ENCODE results near the gene SLC6A4.
"Not testable (repeated sequence)": the region's sequence is repeated elsewhere in the genome, so short reads cannot be mapped to it uniquely, and the experiment has no call there.

SLC6A4 gene

DNA sequence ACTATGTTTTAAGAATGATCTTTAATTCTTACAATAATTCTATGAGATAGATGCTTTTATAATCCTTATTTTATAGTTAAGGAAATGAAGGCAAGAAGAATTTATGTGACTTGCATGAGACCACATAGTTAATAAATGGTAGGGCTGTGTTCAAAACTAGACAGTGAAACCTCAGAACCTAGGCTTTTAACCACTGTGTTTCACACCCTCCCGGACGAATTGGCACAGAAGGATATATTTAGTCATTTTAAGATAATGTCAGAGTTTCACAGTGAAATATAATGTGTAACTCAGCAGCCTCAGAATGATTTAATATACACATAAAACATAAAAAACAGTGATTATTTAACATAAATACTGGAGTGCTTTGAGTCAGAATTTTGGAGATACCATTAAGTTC, 61.8 kb downstream of the SLC6A4 start:
- DNase-seq = no peak

DNA sequence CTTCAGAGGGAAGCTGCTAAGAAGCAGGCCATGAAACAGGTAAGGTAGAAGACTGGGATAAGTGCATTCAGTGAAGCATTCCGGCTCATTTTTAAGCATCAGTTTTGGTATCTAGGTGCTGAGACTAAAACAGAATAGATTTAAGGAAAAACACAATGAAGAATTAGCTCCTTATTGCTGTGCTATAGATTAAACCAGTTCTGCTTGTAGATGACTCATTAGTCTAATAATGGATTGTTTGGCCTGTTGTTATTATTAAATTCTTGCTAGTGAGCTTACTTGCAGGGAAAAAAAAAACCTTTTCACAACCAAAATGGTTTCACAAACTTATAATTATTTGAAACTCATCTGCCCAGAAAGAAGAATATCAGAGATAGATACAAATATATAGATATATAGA, 62.9 kb downstream of the SLC6A4 start:
- DNase-seq = no peak

DNA sequence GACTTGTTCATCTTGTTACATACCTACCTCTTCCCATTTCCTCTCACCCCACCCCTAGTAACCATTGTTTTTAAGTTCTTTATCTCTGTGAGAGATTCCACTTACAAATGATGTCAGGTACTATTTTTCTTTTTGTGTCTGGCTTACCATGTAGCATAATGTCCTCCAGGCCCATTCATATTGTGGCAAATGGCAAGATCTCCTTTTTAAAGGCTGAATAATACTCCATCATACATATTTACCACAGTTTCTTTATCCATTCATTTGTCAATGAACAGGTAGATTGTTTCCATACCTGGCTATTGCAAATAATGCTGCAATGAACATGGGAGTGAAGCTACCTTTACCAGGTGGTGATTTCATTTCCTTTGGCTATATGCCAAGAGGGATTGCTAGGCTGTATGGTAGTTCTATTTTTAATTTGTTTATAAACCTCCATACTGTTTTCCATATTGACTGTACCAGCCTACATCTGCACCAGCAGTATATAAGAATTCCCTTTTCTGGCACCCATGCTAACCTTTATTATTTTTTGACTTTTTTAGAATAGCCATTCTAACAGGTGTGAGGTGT, 65.0 kb downstream of the SLC6A4 start:
- DNase-seq = no peak

DNA sequence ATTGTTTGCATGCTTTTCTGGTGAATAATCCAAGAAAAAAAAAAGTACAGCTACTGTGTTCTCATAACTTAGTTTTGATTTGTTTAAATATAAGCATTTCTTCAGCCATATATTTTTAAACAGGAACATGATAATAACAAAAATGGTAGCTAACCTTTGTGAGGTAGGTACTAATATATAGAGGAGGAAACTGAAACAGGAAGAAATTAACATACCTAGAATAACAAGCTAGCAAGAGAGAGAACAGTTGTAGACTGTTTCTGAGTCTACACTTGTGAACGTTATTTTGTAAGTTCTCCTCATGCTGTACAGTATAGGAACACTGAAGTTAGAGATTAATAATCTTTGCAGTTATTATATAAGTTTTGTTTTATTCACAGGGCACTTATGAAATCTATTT, 69.5 kb downstream of the SLC6A4 start:
- no peak for DNase-seq

DNA sequence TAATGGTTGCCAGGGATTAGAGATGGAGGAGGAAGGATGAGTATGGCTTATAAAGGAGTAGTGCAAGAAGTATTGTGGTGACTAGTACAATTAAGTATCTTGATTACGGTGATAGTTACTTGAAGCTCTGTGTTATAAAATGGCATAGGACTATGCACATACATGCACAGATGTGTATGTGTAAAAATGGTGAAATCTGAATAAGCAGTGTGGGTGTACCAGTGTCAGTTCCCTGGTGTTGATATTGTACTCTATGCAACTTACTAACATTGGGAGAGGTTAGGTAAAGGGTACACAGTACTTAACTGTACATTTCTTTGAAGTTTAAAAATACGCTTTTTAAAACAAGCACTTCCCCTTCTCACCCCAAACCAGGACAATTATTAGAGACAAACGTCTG, 70.3 kb downstream of the SLC6A4 start:
- DNase-seq = no peak

DNA sequence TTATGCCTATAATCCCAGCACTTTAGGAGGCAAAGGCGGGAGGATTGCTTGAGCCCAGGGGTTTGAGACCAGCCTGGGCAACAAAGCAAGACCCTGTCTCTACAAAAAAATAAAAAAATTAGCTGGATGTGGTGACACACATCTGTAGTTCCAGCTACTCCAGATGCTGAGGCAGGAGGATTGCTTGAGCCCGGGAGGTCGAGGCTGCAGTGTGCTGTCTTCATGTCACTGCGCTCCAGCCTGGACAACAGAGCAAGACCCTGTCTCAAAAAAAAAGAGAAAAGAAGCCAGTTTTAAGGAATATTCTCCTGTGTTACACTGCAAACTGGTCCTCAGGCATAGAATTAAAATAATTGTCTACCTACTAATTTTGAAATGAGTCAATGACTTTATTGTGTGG, 71.0 kb downstream of the SLC6A4 start:
- DNase-seq = no peak

DNA sequence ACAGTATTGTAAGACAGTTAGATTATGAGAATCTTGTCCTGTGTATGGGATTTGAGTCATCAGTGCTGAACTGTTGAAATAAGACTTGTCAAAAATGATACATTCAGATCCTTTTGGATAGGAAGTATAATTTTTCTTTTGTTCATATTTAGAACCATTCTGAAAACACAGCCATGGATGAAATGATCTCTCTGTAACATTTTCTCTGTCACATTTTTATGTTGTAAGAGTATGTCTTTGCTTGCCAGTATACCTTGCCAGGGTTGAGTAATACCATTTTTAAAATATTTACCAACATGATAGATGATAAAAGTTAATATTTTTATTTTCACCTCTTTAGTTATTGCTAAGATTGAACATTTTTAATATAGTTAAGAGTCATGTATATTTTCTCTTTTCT, 73.9 kb downstream of the SLC6A4 start:
- no peak for DNase-seq

DNA sequence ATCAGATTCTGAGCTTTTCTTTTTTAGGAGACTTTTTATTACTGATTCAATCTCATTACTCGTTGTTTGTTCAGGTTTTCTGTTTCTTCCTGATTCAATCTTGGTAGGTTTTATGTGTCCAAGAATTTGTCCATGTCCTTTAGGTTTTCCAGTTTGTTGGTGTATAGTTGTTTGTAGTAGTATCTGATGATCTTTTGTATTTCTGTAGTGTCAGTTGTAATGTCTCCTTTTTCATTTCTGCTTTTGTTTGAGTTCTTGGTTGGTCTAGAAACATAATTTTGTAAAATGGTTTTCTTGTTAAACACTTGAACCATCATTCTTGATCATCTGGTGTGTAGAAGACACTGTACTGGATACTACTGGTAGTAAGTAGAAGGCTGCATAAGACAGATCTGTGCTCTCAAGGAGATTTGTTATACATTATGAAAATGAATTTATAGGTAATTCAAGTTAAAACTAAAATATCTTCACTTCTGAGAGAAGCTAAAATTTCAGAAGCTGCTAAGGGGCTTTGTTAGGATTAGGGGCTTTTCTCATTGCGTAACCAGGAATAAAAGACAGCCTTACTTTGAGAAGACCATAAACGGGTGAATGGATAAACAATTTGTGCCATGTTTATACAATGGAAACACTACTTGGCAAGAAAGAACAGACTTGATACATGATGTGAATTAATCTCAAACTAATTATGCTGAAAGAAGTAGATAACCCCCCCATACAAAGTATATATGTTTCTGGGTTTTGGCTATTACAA, 74.9 kb downstream of the SLC6A4 start:
- no peak for DNase-seq

DNA sequence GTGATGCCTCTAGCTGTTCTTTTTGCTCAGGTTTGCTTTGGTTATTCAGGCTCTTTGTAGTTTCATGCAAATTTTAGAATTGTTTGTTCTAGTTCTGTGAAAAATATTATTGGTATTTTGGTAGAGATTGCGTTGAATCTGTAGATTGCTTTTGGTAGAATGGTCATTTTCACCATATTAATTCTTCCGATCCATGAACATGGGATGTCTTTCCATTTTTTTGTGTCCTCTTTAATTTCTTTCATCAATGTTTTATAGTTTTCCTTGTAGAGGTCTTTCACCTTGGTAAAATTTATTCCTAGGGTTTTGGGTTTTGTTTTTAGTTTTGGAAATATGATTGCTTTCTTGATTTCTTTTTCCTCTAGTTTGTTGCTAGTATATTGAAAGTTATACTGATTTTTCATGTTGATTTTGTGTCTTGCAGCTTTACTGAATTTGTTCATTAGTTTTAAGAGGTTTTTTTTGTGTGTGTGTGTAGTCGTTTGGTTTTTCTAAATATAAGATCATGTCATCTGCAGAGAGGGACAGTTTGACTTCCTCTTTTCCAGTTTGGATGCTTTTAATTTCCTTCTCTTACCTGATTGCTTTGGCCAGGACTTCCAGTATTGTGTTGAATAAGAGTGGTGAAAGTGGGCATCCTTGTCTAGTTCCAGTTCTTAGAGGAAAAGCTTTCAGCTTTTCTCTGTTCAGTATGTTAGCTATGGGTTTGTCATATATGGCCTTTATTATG, 76.4 kb downstream of the SLC6A4 start:
- DNase-seq = no peak

DNA sequence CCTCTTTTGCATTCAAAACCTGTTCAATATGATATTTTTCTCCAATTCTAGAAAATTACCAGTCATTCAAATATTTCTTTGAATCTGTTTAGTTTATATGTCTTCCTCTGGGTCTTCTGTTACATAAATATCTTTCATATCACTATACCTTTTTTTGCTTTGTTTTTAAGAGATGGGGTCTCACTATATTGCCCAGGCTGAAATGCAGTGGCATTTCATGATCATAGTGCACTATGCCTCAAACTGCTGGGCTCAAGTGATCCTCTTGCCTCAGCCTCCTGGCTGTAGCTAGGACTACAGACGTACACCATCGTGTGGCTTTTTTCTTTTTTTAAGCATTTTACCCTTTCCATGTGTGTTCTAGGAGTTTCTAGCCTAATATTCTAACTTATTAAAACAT, 80.1 kb downstream of the SLC6A4 start:
- no peak for DNase-seq

DNA sequence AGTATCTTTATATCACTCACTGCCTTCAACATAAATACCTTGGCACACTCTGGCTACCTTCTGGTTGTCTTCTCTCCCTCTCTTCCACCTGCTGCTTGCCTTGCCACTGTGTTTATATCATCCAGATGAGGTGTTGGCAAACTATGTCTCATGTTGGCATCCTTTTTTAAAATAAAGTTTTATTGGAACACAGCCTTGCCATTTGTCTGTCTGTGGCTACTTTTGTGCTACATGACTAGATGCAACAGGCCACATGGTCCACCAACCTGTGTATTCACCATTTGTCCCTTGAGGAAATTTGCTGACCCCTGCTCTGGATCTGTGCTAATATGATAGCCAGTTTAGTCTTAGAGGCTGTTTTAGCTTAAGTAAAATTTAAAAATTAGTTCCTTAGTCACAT, 82.0 kb downstream of the SLC6A4 start:
- DNase-seq = no peak

DNA sequence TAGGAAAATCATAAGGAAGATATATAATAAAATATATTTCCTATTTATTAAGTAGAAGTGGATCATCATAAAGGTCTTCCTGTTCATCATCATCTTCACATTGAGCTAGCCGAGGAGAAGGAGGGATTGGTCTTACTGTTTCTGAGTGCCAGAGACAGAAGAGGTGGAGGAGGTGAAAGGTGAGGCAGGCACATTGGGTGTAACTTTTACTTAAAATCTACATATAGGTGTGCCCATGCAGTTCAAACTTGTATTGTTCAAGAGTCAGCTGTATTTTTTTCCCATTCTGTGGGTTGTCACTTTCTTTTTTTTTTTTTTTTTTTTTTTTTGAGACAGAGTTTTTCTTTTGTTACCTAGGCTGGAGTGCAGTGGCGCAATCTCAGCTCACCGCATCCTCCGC, 84.0 kb downstream of the SLC6A4 start:
- DNase-seq = no peak

DNA sequence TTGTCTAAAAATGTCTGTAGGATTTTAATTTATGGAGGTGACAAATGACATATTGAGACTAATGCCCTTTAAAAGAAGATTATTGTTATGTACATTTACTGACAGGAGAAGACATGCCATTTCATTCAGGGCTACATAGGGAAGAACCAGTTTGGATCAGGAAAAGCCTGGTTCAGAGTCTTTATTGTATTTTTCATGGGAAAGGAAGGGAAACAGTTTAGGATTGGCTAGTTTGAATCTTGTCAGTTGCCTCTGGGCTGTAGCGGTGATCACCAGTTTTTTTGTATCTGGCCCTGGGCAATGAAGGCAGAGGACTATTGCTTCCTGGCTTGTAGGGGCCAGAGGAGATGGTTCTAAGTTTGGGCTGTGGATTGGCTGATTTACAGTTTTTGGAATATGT, 87.1 kb downstream of the SLC6A4 start:
- no peak for DNase-seq

DNA sequence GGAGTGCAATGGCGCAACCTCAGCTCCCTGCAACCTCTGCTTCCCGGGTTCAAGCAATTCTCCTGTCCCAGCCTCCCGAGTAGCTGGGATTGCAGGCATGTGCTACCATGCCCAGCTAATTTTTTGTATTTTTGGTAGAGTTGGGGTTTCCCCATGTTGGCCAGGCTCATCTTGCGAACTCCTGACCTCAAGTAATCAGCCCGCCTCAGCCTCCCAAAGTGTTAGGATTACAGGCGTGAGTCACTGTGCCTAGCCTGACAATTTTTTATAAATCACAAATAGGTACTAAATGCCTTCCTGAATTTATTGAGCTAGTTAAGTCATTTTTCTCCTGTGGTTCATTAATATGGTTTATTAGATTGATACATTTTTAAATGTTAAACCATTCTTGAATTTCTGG, 87.6 kb downstream of the SLC6A4 start:
- DNase-seq = not testable (repeated sequence)

Measured in anterior cingulate cortex (tissue), 58 donors.